Activated T-helper 17 cell treated with anti-CD3 and anti-CD28 coated beads, Interleukin-2, amount 50 U/mL, for 72 hours (primary cell): Measurements from ENCODE around the gene MED14. TPM values are rescaled to one million over a fixed set of nuclear protein-coding genes. Genes with fewer than 3 reads are reported as not detected.
"Not testable (repeated sequence)": the region's sequence is repeated elsewhere in the genome, so short reads cannot be mapped to it uniquely, and the experiment has no call there.

Experiments
- ATAC-seq: fragments of 150-1000 bp; cut with Tn5 transposase; replicated peaks from 2 replicates; pipeline ENCODE4 v1.10.0; 2021; ENCODE audit warnings: mild to moderate bottlenecking, moderate library complexity
- H3K27ac Mint-ChIP-seq: one replicate; pipeline ENCODE4 v1.8.0; 2022; ENCODE audit warnings: mixed read lengths
- H3K27me3 Mint-ChIP-seq: one replicate; pipeline ENCODE4 v1.8.0; 2022; ENCODE audit warnings: mixed read lengths
- H3K36me3 Mint-ChIP-seq: one replicate; pipeline ENCODE4 v1.8.0; 2022; ENCODE audit warnings: low read depth, mild to moderate bottlenecking, mixed read lengths
- H3K4me1 Mint-ChIP-seq: one replicate; pipeline ENCODE4 v1.8.0; 2022; ENCODE audit warnings: mixed read lengths
- H3K4me3 Mint-ChIP-seq: one replicate; pipeline ENCODE4 v1.8.0; 2022; ENCODE audit warnings: mild to moderate bottlenecking, mixed read lengths
- H3K9me3 Mint-ChIP-seq: one replicate; pipeline ENCODE4 v1.8.0; 2022; ENCODE audit warnings: mixed read lengths
- total RNA-seq, 2 donors: library from RNA; stranded (reverse); gene quantifications; one replicate each; pipeline ENCODE4 v1.2.3, GENCODE V29; 2022

MED14 gene
- total RNA-seq, 2 donors from 2014 or later = 39.4 to 41.8 TPM

DNA sequence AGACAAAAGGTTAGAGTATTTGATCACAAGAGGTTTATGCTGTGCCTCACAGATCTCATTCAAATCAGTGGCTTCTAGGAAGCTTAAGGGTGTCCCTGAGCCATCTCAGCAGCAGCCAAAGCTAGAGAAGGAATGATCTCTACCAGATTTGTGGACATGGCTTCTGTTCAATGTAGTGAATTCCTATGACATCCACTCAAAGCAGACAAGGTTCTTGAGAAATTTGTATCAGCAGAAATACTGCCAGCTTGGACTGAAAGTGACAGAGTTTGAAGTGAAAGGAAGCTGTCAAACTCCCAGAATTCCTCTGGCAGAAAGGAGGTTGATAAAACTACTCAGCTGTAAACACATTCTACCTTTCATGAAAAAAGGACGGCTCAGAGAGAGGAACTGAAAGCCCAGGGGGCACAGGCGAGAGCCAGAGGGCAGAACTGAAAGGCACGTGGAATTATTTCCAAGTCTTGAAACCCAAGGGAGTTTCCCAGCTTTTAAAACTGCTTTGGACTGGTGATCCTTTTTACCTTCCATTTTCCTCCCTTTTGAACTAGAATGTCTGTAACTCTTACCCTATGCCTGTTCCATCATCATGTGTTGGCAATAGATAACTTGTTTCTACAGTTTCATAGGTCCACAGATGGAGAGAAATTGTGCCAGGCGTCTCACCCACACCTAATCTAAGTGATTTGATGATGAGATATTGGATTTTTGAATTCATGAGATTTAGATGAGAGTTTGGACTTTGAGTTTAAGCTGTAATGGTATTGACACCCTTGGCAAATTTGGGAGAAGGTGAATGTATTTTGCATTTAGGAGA is 14.5 kb upstream of the MED14 start:
- H3K27me3 Mint-ChIP-seq = no peaks in the 10 kb centered on the region
- H3K4me1 Mint-ChIP-seq = no peaks in the 10 kb centered on the region
- ATAC-seq = peak; percentile 31
- no peak overlapping the region for H3K27ac Mint-ChIP-seq
- H3K4me3 Mint-ChIP-seq = peak overlapping the region; percentile 44
- no peaks in the 10 kb centered on the region for H3K9me3 Mint-ChIP-seq
- H3K36me3 Mint-ChIP-seq = no peaks in the 10 kb centered on the region

DNA sequence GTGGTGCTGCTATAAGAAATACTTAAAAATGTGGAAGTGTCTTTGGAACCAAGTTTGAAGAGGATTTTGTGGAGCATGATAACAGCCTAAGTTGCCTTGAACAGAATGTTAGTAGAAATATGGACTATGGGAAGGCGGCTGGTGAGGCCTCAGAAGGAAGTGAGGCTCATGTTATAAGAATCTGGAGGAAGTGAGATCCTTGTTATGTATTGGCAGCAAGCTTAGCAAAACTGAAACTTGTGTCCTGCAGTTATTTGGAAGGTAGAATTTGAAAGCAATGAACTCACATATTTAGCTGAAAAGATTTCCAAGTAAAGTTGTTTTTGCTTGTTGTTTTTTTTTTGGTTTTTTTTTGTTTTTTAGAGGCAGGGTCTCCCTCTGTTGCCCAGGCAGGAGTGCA is 13.6 kb upstream of the MED14 start:
- Mint-ChIP-seq H3K36me3 (no peaks in the 10 kb centered on the region), H3K27me3 (no peaks in the 10 kb centered on the region), H3K9me3 (no peaks in the 10 kb centered on the region), H3K27ac (peak overlapping the region; percentile 22), H3K4me3 (peak overlapping the region; percentile 44), H3K4me1 (no peaks in the 10 kb centered on the region)
- no peak for ATAC-seq

DNA sequence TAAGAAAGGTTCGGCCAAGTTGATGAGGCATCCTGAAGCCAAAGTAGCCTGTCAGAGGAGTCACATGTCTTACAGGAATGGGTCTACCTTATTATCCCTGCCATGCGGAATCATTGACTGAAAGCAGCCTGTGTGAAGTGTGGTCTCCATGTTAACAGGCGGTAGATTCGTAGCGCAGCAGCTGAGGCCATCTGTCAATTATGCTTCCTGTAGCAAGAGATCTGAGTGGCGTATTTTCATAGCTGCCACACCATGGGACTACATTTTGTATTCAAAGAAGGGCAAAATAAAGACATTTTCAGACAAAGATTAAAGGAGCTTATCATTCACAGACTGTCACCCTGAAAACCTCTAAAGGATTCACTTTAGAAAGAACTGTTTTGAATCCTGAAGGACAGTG is 11.2 kb upstream of the MED14 start:
- ATAC-seq = no peak
- no peak overlapping the region for H3K27ac Mint-ChIP-seq
- H3K4me3 Mint-ChIP-seq = no peak overlapping the region
- H3K9me3 Mint-ChIP-seq = no peaks in the 10 kb centered on the region
- no peaks in the 10 kb centered on the region for H3K36me3 Mint-ChIP-seq
- H3K4me1 Mint-ChIP-seq = no peaks in the 10 kb centered on the region
- no peaks in the 10 kb centered on the region for H3K27me3 Mint-ChIP-seq

DNA sequence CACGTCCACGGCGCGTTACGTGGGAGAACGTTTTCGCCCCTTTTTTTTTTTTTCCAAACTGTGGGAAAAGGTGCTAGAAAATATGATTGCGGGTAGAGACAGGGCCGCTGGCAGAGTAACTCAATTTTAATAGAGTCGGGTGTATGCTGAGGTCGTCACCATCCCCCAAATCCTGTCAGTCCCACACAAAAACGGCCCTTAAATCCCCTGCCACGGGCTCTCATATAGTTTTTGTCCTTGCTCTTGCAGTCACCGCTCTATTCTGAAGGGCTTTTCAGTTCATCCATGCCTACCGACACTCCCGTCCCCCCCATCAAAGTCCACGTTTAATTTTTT is 796 bp upstream of the MED14 start:
- H3K27ac Mint-ChIP-seq = peak overlapping the region; percentile 91
- peak; percentile 42 for ATAC-seq
- no peaks in the 10 kb centered on the region for H3K27me3 Mint-ChIP-seq
- H3K4me3 Mint-ChIP-seq = peak overlapping the region; percentile 86
- H3K4me1 Mint-ChIP-seq = peaks cover 19% of the 10 kb centered on the region
- H3K9me3 Mint-ChIP-seq = no peaks in the 10 kb centered on the region
- peaks cover 16% of the 10 kb centered on the region for H3K36me3 Mint-ChIP-seq

DNA sequence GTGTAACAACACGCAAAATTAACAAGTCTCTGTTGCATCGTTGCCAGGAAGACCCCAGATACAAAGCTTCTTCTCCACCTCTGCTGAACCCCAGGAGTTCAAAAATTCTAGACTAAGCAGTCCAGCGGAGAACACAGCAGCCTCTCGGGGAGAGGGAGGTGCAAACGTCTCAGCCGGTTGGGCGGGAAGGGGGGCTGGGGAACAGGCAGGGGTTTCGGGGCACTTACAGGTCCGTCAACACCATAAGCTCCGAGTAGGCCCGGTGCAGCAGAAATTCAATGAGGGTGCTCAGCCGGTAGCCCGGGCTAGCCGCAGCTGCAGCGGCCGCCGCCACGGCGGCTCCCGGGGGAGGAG is 394 bp downstream of the MED14 start:
- H3K27ac Mint-ChIP-seq = peak overlapping the region; percentile 63
- peak; percentile 3 for ATAC-seq
- H3K4me1 Mint-ChIP-seq = peaks cover 22% of the 10 kb centered on the region
- H3K27me3 Mint-ChIP-seq = no peaks in the 10 kb centered on the region
- no peaks in the 10 kb centered on the region for H3K9me3 Mint-ChIP-seq
- H3K36me3 Mint-ChIP-seq = peaks cover 16% of the 10 kb centered on the region
- peak overlapping the region; percentile 86 for H3K4me3 Mint-ChIP-seq

DNA sequence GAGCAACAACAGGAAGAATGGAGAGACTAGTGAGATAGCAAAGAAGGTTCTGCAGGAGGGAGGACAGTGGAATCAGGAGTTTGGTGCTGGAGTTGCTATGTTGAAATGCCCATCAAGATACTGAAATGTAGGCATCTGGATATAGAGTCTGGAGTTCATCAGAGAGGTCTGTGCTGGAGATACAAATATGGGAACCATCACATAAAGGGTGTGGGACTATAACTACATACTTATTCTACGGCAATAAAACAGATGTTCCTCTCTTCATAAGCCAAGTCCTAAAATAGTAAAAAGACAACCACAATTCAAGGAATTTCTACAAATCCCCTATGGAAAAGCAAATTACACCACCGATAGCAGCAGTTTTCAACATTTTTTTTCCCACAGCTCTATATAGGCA is 1.6 kb downstream of the MED14 start:
- peak overlapping the region; percentile 86 for H3K4me3 Mint-ChIP-seq
- H3K4me1 Mint-ChIP-seq = peaks cover 21% of the 10 kb centered on the region
- H3K9me3 Mint-ChIP-seq = no peaks in the 10 kb centered on the region
- no peaks in the 10 kb centered on the region for H3K27me3 Mint-ChIP-seq
- H3K27ac Mint-ChIP-seq = no peak overlapping the region
- ATAC-seq = no peak
- peaks cover 23% of the 10 kb centered on the region for H3K36me3 Mint-ChIP-seq

DNA sequence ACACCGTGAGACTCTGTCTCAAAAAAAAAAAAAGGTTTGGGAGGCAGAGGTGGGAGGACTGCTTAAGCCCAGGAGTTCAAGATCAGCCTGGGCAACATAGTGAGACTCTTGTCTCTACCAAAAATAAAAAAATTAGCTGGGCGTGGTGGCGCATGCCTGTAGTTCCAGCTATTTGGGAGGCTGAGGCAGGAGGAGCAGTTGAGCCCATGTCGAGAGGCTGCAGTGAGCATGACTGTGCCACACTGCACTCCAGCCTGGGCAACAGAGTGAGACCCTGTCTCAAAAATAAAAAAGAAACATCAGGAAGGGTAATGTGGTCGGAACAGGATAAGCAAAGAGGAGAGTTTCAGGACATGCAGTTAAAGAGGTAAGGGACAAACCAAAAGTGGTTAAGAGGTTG is 2.8 kb downstream of the MED14 start:
- H3K4me1 Mint-ChIP-seq = peaks cover 20% of the 10 kb centered on the region
- not testable (repeated sequence) for H3K27me3 Mint-ChIP-seq

DNA sequence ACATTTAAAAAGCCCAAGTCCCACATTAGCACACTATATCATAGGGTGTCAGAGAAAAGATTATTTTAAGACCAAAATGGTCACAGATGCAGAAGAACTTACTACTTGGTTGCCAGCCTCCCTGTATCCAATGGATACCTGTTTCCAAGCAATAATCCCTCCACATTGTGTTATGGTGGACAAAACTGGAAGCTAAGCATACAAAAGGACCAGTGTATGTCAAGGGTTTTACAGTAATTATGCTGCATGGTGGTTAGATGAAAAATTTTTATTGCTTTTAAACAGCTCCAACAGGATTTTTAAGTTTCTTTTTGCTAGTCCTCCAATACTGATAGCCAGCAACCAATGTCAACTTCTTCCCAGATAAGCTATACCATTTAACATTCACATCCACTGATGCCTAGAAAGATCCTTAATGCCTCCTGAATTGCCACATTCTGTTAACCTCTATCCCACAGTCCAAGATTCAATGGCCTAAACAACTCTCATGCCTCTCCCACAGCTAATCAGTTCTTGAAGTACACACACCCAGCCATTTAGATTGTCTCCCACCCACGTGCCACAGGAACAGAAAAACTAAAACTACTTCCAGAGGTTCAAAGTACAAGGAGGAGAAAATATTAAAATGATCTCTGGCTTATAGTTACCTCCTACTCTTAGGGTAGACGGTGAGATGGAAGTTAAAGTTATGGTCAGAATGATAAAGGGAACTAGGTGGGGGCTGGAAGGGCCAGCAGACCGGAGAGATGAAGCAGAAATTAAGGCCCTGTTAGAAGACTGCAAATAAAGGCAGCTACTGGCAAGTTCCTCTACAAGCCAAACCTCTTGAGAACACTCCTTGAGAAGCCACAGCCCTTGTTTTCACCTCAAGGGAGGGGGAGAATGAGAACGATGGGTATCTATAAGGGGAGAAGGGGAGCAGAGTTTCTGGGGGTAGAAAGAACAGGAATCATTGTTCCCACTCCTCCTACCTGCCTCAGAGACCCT is 5.5 kb downstream of the MED14 start:
- H3K27ac Mint-ChIP-seq = peak overlapping the region; percentile 77
- peak overlapping the region; percentile 65 for H3K4me3 Mint-ChIP-seq
- no peaks in the 10 kb centered on the region for H3K9me3 Mint-ChIP-seq
- H3K4me1 Mint-ChIP-seq = peaks cover 22% of the 10 kb centered on the region
- H3K27me3 Mint-ChIP-seq = no peaks in the 10 kb centered on the region
- H3K36me3 Mint-ChIP-seq = peaks cover 55% of the 10 kb centered on the region
- no peak for ATAC-seq

More for the DNA sequence above, 2.8 kb downstream of the MED14 start:
- not testable (repeated sequence) for ATAC-seq, H3K9me3 Mint-ChIP-seq, H3K27ac Mint-ChIP-seq
- peaks cover 34% of the 10 kb centered on the region for H3K36me3 Mint-ChIP-seq
- H3K4me3 Mint-ChIP-seq = peak overlapping the region; percentile 86

DNA sequence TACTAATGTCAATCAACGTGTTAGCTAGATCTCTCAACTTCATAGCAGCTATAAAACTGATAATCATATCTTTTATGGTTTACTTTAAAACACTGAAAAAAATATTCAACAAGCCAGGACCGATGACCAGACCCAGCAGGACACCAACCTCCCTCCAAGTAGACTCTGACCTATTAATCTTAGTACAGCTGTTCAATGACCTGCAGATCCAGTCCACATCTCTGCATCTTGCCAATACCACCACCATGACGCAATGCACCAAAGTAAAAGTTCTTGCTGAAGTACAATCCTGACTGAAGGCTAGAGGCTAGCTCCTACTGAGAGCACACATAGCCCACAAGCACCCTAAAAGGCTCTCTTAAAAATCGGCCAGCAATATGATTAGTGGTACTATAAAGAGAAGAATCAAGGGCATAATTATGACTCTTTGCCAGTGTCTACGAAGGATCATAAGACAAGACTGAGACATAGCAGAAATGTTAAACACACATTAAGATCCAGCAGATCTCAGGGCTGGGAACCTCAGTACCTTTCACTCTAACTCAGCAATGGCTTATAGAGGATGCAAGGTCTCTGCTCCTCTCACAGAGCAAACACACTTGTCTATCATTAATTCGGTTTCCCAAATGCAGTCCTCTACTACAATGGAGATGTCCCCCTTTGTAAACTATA is 7.6 kb downstream of the MED14 start:
- Mint-ChIP-seq H3K9me3 (no peaks in the 10 kb centered on the region), H3K27me3 (no peaks in the 10 kb centered on the region), H3K4me1 (peaks cover 17% of the 10 kb centered on the region), H3K4me3 (no peak overlapping the region), H3K36me3 (peaks cover 63% of the 10 kb centered on the region), H3K27ac (no peak overlapping the region)
- ATAC-seq = peak; percentile 16

DNA sequence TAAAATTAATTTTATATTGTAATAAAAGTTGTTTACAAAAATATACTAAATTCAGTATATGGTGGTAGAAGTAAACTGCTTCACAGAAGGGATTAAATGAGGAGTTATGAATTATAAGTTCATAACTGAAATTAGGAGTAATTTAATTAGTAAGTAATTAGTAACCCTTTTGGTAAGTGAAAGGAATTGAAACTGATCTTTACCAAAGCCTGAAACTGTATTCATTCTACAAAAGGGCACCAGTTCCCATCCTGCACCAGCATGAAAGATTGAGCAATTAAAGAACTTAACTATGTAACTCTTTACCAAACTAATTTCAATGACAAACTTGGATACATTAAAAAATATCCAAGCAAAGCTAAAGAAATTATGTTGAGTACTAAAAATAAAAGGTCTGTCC is 8.2 kb downstream of the MED14 start:
- no peaks in the 10 kb centered on the region for H3K9me3 Mint-ChIP-seq
- H3K36me3 Mint-ChIP-seq = peaks cover 70% of the 10 kb centered on the region
- H3K27me3 Mint-ChIP-seq = no peaks in the 10 kb centered on the region
- no peak for ATAC-seq
- H3K27ac Mint-ChIP-seq = no peak overlapping the region
- no peak overlapping the region for H3K4me3 Mint-ChIP-seq
- H3K4me1 Mint-ChIP-seq = peaks cover 21% of the 10 kb centered on the region

DNA sequence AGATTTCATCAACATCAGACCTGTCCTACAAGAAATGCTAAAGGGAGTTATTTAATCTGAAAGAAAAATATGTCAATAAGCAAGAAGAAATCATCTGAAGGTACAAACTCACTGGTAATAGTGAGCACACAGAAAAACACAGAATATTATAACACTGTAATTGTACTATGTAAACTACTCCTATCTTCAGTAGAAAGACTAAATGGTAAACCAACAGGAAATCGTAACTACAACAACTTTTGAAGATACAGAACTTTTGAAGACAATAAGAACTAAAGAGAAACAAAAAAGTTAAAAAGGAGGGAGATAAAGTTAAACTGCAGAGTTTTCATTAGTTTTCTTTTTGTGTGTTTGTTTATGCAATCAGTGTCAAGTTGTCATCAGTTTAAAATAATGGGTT is 12.4 kb downstream of the MED14 start:
- no peaks in the 10 kb centered on the region for H3K9me3 Mint-ChIP-seq
- peaks cover 31% of the 10 kb centered on the region for H3K4me1 Mint-ChIP-seq
- H3K4me3 Mint-ChIP-seq = no peak overlapping the region
- no peak overlapping the region for H3K27ac Mint-ChIP-seq
- peaks cover 78% of the 10 kb centered on the region for H3K36me3 Mint-ChIP-seq
- H3K27me3 Mint-ChIP-seq = no peaks in the 10 kb centered on the region
- no peak for ATAC-seq

DNA sequence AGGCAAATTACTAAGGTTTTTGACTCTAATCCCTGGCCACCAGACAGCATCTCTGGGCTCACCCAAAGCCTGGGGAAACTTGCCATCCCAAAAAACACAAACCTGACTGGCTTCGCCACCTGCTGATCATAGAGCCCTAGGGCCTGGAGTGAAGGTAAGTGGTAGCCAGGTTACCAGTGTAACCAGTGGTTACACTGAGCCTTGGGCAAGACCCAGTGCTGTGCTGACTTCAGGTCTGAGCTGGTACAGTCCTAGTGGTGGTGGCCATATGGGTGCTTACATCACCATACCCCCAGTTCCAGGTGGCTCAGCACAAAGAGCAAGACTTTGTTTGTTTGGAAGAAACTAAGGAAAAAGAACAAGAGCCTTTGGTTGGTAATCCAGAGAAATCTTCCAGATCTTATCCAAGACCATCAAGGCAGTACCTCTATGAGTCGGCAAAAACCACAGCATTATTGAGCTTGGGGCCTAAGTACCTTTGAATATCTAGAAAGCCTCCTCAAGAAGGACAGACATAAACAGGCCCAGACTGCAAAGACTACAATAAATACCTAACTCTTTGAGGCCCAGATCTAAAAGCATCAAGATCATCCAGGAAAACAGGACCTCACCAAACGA is 13.7 kb downstream of the MED14 start:
- Mint-ChIP-seq H3K27me3 (no peaks in the 10 kb centered on the region), H3K4me1 (peaks cover 30% of the 10 kb centered on the region), H3K9me3 (no peaks in the 10 kb centered on the region), H3K27ac (peak overlapping the region; percentile 58), H3K36me3 (peaks cover 70% of the 10 kb centered on the region), H3K4me3 (no peak overlapping the region)
- no peak for ATAC-seq

DNA sequence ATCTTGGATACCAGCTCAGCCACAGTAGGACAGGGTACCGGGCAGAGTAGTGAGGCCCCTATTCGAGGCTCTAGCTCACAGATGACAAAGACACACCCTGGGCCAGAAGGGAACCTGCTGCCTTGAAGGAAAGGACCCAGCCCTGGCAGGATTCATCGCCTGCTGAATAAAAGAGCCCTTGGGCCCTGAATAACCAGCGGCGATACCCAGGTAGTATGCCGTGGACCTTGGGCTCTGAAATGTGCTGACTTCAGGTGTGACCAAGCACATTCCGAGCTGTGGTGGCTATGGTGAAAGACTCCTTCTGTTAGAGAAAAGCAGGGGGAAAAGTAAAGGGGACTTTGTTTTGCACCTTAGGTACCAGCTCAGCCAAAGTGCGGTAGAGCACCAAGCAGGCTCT is 14.6 kb downstream of the MED14 start:
- H3K4me3 Mint-ChIP-seq = no peak overlapping the region
- peaks cover 67% of the 10 kb centered on the region for H3K36me3 Mint-ChIP-seq
- no peak overlapping the region for H3K27ac Mint-ChIP-seq
- peaks cover 30% of the 10 kb centered on the region for H3K4me1 Mint-ChIP-seq
- no peaks in the 10 kb centered on the region for H3K27me3 Mint-ChIP-seq
- H3K9me3 Mint-ChIP-seq = no peaks in the 10 kb centered on the region
- ATAC-seq = no peak

DNA sequence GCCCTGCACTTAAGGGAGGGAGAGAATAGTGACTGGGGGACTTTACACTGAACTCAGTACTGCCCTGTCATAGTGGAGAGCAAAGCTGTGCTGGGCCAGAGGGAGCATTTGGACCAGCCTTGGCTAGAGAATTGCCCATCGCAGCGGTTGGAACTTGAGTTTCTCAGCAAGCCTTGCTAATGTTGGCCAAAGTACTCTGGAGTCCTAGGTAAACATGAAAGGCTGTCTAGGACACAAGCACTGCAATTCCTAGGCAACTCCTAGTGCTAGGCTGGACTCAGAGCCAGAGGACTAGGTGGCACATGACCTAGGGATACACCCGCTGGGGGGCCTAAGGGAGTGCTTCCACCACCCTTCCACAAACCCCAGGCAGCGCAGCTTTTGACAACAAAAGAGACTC is 15.0 kb downstream of the MED14 start:
- Mint-ChIP-seq H3K4me3 (no peak overlapping the region), H3K27ac (no peak overlapping the region), H3K27me3 (no peaks in the 10 kb centered on the region), H3K9me3 (no peaks in the 10 kb centered on the region), H3K4me1 (peaks cover 30% of the 10 kb centered on the region), H3K36me3 (peaks cover 64% of the 10 kb centered on the region)
- ATAC-seq = no peak
